ENCODE data around the gene KIAA1143. TPM values are rescaled to one million over a fixed set of nuclear protein-coding genes. Genes with fewer than 3 reads are reported as not detected.

Gene KIAA1143
- 36.6 TPM for polyA plus RNA-seq (2013)

DNA sequence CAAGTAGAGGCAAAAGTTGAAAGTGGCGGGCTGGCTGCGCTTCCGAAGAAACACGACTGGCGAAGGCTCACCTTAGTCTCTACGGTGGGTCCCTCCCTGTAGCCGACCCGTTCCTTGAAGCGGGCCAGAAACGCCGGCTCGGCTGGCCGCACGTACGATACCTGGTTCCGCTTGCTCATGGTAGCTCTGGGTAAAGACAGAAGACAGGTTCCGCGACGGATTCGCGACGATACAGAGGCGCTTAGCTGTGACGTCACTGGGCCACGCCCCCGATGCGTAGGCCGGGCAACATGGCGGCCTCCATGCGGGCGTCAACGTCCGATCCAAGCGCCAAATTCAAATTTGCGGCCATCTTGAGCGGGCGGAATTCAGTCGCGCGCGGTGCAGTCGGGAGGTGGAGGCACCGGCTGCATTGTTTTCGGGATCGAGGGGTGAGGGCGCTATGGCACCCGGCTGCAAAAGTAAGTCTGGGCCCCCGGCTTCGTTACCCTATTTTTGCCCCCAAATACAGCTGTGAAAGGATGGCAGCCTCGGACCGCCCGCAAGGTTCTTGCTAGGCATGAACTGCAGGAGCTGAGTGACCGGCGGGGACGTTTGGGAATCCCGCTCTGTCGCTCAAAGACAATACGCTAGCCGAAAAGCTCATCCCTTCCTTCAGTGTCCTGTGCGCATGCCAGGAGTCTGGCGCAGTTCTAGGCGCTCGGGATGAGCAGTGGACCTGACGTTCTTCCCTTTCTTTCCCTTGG, at the start of gene KIAA1143, which contains the start of gene KIF15:
TSS of gene KIAA1143 (minus strand) at position 196 of the 746 bp plus-strand sequence. CDS start at position 179, 17 bp downstream.
TSS of gene KIF15 (plus strand) at position 371 of the 746 bp plus-strand sequence. CDS start at position 443, 72 bp downstream.
- 0% methylated on average over 63 of the region's 64 CpGs for WGBS (ENCODE audit: insufficient coverage)
- peak within 1 kb of the TSS; percentile 87 to 100 (median 97) for H3K4me3 ChIP-seq (ENCODE audit: control insufficient read depth in 1 of 7, extremely low read depth in 1 of 7, insufficient read depth in 4 of 7, low read depth in 2 of 7, low read length in 6 of 7)
- H3K9me3 ChIP-seq (ENCODE audit: control extremely low read depth in 1 of 5, control insufficient read depth in 4 of 5, insufficient read depth in 2 of 5, low read depth in 1 of 5, low read length in 4 of 5): peaks cover 9 to 48% (median 37%) of the 10 kb centered on the region in 5 experiments
- H3K4me1 ChIP-seq (ENCODE audit: control extremely low read depth in 1 of 4, control insufficient read depth in 4 of 4, insufficient read depth in 4 of 4, low read length in 3 of 4): peaks cover 3 to 18% (median 8%) of the 10 kb centered on the region in 4 experiments
- H3K36me3 ChIP-seq (ENCODE audit: control insufficient read depth in 4 of 4, insufficient read depth in 4 of 4, low read length in 3 of 4): peaks cover 8 to 42% (median 26%) of the 10 kb centered on the region in 4 experiments
- peak; percentile 97 to 99 (median 98) for DNase-seq
- CTCF ChIA-PET: no interaction called here
- peak within 1 kb of the TSS; percentile 85 to 92 for H3K27ac ChIP-seq (ENCODE audit: insufficient read depth in 1 of 2, low read depth in 1 of 2, low read length in 2 of 2, poor library complexity in 1 of 2, severe bottlenecking in 2 of 2)
- POLR2A ChIA-PET: no interaction called here
- no peaks in the 10 kb centered on the region for H3K27me3 ChIP-seq (replicated peaks in 2 of 5; ENCODE audit: control insufficient read depth in 4 of 5, insufficient read depth in 5 of 5, low read length in 4 of 5)

DNA sequence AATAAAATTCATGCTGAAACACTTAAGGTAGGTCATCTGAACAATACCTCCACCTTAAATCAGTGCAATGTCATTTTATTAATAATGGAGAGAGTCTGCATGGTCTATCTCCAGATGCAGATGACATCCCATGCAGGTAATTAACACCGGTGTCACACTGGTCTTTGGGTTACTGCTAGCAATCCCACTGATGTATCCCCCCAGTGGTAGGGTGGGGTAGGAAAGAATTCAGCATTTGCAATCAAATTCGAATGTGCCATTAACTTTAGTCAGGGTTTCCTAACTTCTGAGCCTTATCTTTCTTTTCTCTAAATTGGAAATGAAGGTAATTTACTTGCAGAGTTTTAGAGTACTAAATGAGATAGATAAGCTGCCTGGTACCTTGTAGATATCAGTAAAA, 44.5 kb upstream of the KIAA1143 start:
- Histone ChIP-seq H3K4me1 (ENCODE audit: control extremely low read depth in 1 of 4, control insufficient read depth in 4 of 4, insufficient read depth in 4 of 4, low read length in 3 of 4) (no peaks in the 10 kb centered on the region), H3K4me3 (ENCODE audit: control insufficient read depth in 1 of 7, extremely low read depth in 1 of 7, insufficient read depth in 4 of 7, low read depth in 2 of 7, low read length in 6 of 7) (no peak overlapping the region), H3K27me3 (replicated peaks in 2 of 5; ENCODE audit: control insufficient read depth in 4 of 5, insufficient read depth in 5 of 5, low read length in 4 of 5) (no peaks in the 10 kb centered on the region), H3K9me3 (ENCODE audit: control extremely low read depth in 1 of 5, control insufficient read depth in 4 of 5, insufficient read depth in 2 of 5, low read depth in 1 of 5, low read length in 4 of 5) (no peaks in the 10 kb centered on the region), H3K27ac (ENCODE audit: insufficient read depth in 1 of 2, low read depth in 1 of 2, low read length in 2 of 2, poor library complexity in 1 of 2, severe bottlenecking in 2 of 2) (no peak overlapping the region), H3K36me3 (ENCODE audit: control insufficient read depth in 4 of 4, insufficient read depth in 4 of 4, low read length in 3 of 4) (peaks cover 7 to 54% (median 34%) of the 10 kb centered on the region in 4 experiments)
- 100% methylated on average over 1 of the region's 2 CpGs for WGBS (ENCODE audit: insufficient coverage)
- peak in 1 of 3 donors; percentile 0 for DNase-seq
- CTCF ChIA-PET: interaction anchor here (1.0 kb wide), 2 partner anchors 103 to 451 kb away, joined by 3 read pairs; no protein-coding TSS in a partner anchor
- POLR2A ChIA-PET: no interaction called here

DNA sequence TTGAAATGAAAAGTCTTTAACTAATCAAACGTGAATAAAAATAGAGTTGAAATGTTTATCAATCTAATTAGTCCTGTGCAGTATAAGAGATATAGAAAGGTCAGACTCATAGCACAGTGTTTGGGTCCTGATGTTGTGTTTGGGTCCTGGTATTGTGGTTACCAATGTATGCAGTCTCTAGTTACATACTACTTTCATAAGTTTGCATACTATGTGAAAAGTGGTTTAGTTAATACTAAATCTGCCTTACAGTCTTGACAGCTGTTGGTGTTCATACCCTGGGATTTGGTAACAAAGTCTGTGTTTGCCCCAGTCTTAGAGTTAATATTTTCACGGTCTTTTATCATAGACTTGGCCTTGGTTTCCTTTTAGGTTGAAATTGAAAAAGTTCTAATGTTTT, 41.9 kb upstream of the KIAA1143 start:
- Histone ChIP-seq H3K4me3 (ENCODE audit: control insufficient read depth in 1 of 7, extremely low read depth in 1 of 7, insufficient read depth in 4 of 7, low read depth in 2 of 7, low read length in 6 of 7) (no peak overlapping the region), H3K36me3 (ENCODE audit: control insufficient read depth in 4 of 4, insufficient read depth in 4 of 4, low read length in 3 of 4) (peaks cover 13 to 62% (median 37%) of the 10 kb centered on the region in 4 experiments), H3K9me3 (ENCODE audit: control extremely low read depth in 1 of 5, control insufficient read depth in 4 of 5, insufficient read depth in 2 of 5, low read depth in 1 of 5, low read length in 4 of 5) (no peaks in the 10 kb centered on the region), H3K4me1 (ENCODE audit: control extremely low read depth in 1 of 4, control insufficient read depth in 4 of 4, insufficient read depth in 4 of 4, low read length in 3 of 4) (no peaks in the 10 kb centered on the region), H3K27ac (ENCODE audit: insufficient read depth in 1 of 2, low read depth in 1 of 2, low read length in 2 of 2, poor library complexity in 1 of 2, severe bottlenecking in 2 of 2) (no peak overlapping the region), H3K27me3 (replicated peaks in 2 of 5; ENCODE audit: control insufficient read depth in 4 of 5, insufficient read depth in 5 of 5, low read length in 4 of 5) (no peaks in the 10 kb centered on the region)
- POLR2A ChIA-PET: no interaction called here
- DNase-seq: no peak
- WGBS (ENCODE audit: insufficient coverage): 100% methylated on average over 1 of the region's 2 CpGs
- CTCF ChIA-PET: no interaction called here

DNA sequence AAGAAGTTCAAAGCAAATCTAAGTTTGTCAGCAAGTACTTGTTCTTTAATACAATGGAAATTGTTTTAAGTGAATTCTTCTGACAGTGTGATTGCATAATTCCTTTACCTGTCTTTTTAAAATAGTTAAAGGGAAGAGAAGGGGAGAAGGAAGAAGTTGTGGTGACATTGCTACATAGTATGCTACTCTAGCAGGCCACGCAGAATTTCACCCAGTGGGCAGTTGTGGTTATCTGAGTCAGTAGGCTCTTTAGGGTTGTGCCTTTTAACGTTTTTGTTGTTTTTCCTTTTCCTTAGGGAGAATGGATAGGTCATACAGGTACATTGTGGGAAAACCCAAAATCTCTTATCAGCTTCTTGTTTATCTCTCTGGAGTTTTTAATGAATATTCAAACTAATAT, 40.6 kb upstream of the KIAA1143 start:
- Histone ChIP-seq H3K36me3 (ENCODE audit: control insufficient read depth in 4 of 4, insufficient read depth in 4 of 4, low read length in 3 of 4) (peaks cover 13 to 69% (median 41%) of the 10 kb centered on the region in 4 experiments), H3K4me3 (ENCODE audit: control insufficient read depth in 1 of 7, extremely low read depth in 1 of 7, insufficient read depth in 4 of 7, low read depth in 2 of 7, low read length in 6 of 7) (no peak overlapping the region), H3K9me3 (ENCODE audit: control extremely low read depth in 1 of 5, control insufficient read depth in 4 of 5, insufficient read depth in 2 of 5, low read depth in 1 of 5, low read length in 4 of 5) (no peaks in the 10 kb centered on the region), H3K4me1 (ENCODE audit: control extremely low read depth in 1 of 4, control insufficient read depth in 4 of 4, insufficient read depth in 4 of 4, low read length in 3 of 4) (no peaks in the 10 kb centered on the region), H3K27me3 (replicated peaks in 2 of 5; ENCODE audit: control insufficient read depth in 4 of 5, insufficient read depth in 5 of 5, low read length in 4 of 5) (no peaks in the 10 kb centered on the region), H3K27ac (ENCODE audit: insufficient read depth in 1 of 2, low read depth in 1 of 2, low read length in 2 of 2, poor library complexity in 1 of 2, severe bottlenecking in 2 of 2) (no peak overlapping the region)
- 75% methylated on average over 2 of the region's 2 CpGs for WGBS (ENCODE audit: insufficient coverage)
- no peak for DNase-seq
- POLR2A ChIA-PET: no interaction called here
- CTCF ChIA-PET: no interaction called here

DNA sequence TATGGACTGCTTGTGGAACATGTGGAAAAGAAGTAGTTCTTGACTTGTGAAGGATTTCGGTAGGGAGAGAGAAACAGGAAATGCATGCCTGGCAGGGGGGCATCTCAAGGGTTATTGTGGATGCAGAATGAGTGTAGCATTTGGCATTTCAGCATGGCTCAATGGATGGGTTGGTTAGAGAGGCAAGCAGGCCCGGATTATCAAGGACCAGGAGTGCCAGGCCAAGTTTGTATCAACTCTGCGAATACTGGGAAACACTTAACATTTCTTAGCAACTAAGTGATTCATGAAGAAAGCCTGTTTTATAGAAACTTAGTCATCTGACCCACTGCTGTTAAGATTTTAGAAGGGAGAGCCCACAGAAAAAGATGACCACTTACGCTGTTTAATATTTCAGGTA, 33.8 kb upstream of the KIAA1143 start:
- Histone ChIP-seq H3K4me3 (ENCODE audit: control insufficient read depth in 1 of 7, extremely low read depth in 1 of 7, insufficient read depth in 4 of 7, low read depth in 2 of 7, low read length in 6 of 7) (no peak overlapping the region), H3K27me3 (replicated peaks in 2 of 5; ENCODE audit: control insufficient read depth in 4 of 5, insufficient read depth in 5 of 5, low read length in 4 of 5) (no peaks in the 10 kb centered on the region), H3K36me3 (ENCODE audit: control insufficient read depth in 4 of 4, insufficient read depth in 4 of 4, low read length in 3 of 4) (peaks cover 12 to 56% (median 33%) of the 10 kb centered on the region in 4 experiments), H3K4me1 (ENCODE audit: control extremely low read depth in 1 of 4, control insufficient read depth in 4 of 4, insufficient read depth in 4 of 4, low read length in 3 of 4) (no peaks in the 10 kb centered on the region), H3K27ac (ENCODE audit: insufficient read depth in 1 of 2, low read depth in 1 of 2, low read length in 2 of 2, poor library complexity in 1 of 2, severe bottlenecking in 2 of 2) (no peak overlapping the region), H3K9me3 (ENCODE audit: control extremely low read depth in 1 of 5, control insufficient read depth in 4 of 5, insufficient read depth in 2 of 5, low read depth in 1 of 5, low read length in 4 of 5) (no peaks in the 10 kb centered on the region)
- 100% methylated on average over 3 of the region's 4 CpGs for WGBS (ENCODE audit: insufficient coverage)
- no peak for DNase-seq
- POLR2A ChIA-PET: no interaction called here
- CTCF ChIA-PET: no interaction called here

DNA sequence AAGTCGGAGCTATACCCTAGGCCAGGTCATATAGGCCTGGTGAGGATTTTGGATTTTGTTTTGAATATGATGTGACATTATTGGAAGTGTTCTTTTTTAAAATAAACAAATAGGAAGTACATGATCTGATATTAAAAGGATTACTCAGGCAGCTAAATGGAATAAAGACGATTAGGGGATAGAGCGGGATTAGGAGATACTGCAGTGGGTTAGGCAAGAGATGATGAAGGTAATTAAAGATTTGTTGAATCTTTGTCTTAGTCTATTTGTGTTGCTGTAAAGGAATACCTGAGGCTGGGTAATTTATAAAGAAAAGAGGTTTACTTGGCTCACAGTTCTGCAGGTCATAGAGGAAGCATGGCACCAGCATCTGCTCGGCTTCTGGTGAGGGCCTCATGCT, 21.5 kb upstream of the KIAA1143 start:
- H3K4me3 ChIP-seq (ENCODE audit: control insufficient read depth in 1 of 7, extremely low read depth in 1 of 7, insufficient read depth in 4 of 7, low read depth in 2 of 7, low read length in 6 of 7): no peak overlapping the region
- no peaks in the 10 kb centered on the region for H3K27me3 ChIP-seq (replicated peaks in 2 of 5; ENCODE audit: control insufficient read depth in 4 of 5, insufficient read depth in 5 of 5, low read length in 4 of 5)
- CTCF ChIA-PET: no interaction called here
- peaks cover 13 to 61% (median 36%) of the 10 kb centered on the region in 4 experiments for H3K36me3 ChIP-seq (ENCODE audit: control insufficient read depth in 4 of 4, insufficient read depth in 4 of 4, low read length in 3 of 4)
- no peaks in the 10 kb centered on the region for H3K4me1 ChIP-seq (ENCODE audit: control extremely low read depth in 1 of 4, control insufficient read depth in 4 of 4, insufficient read depth in 4 of 4, low read length in 3 of 4)
- WGBS (ENCODE audit: insufficient coverage): 100% methylated on average over 3 of the region's 4 CpGs
- DNase-seq: no peak
- POLR2A ChIA-PET: no interaction called here
- peaks cover 0 to 10% (median 0%) of the 10 kb centered on the region in 5 experiments for H3K9me3 ChIP-seq (ENCODE audit: control extremely low read depth in 1 of 5, control insufficient read depth in 4 of 5, insufficient read depth in 2 of 5, low read depth in 1 of 5, low read length in 4 of 5)
- H3K27ac ChIP-seq (ENCODE audit: insufficient read depth in 1 of 2, low read depth in 1 of 2, low read length in 2 of 2, poor library complexity in 1 of 2, severe bottlenecking in 2 of 2): no peak overlapping the region

DNA sequence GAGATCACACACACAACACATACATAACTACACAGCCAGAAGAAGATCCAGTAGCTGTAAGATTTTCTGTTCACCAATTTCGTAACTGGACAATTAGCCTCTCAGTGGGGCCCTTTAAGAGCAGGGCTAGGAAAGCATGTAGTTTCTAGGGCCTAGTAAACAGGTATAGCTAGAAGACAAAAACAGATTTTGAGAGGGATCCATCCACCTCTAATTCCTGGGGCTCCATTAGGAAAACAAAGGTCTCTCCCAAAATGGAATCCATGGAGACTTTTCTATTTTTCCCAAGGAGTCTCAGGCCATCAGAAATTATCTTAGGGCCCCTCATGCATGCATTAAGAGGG, 10.7 kb upstream of the KIAA1143 start:
- Histone ChIP-seq H3K4me3 (ENCODE audit: control insufficient read depth in 1 of 7, extremely low read depth in 1 of 7, insufficient read depth in 4 of 7, low read depth in 2 of 7, low read length in 6 of 7) (no peak overlapping the region), H3K36me3 (ENCODE audit: control insufficient read depth in 4 of 4, insufficient read depth in 4 of 4, low read length in 3 of 4) (peaks cover 16 to 61% (median 30%) of the 10 kb centered on the region in 4 experiments), H3K27me3 (replicated peaks in 2 of 5; ENCODE audit: control insufficient read depth in 4 of 5, insufficient read depth in 5 of 5, low read length in 4 of 5) (no peaks in the 10 kb centered on the region), H3K9me3 (ENCODE audit: control extremely low read depth in 1 of 5, control insufficient read depth in 4 of 5, insufficient read depth in 2 of 5, low read depth in 1 of 5, low read length in 4 of 5) (peaks cover 4 to 71% (median 41%) of the 10 kb centered on the region in 5 experiments), H3K27ac (ENCODE audit: insufficient read depth in 1 of 2, low read depth in 1 of 2, low read length in 2 of 2, poor library complexity in 1 of 2, severe bottlenecking in 2 of 2) (no peak overlapping the region), H3K4me1 (ENCODE audit: control extremely low read depth in 1 of 4, control insufficient read depth in 4 of 4, insufficient read depth in 4 of 4, low read length in 3 of 4) (no peaks in the 10 kb centered on the region)
- ChIA-PET POLR2A (no interaction called here), CTCF (no interaction called here)
- whole genome bisulfite sequencing (ENCODE audit: insufficient coverage): no CpG with 5 or more reads among the region's 1 CpG
- no peak for DNase-seq
